Superior temporal gyrus (tissue), 1 donor: Measurements from ENCODE around the gene LSM14A.
"Not testable (repeated sequence)": the region's sequence is repeated elsewhere in the genome, so short reads cannot be mapped to it uniquely, and the experiment has no call there.

ENCODE experiments used
- DNase-seq: peaks from one replicate; pipeline ENCODE4 v3.0.0-alpha.2; 2016; ENCODE audit errors: extremely low spot score

LSM14A gene

GRCh38 chr19:34189917-34190425 is 17.7 kb downstream of the LSM14A start:
- DNase-seq, result no peak

GRCh38 chr19:34191355-34191962 is 19.2 kb downstream of the LSM14A start:
- no peak for DNase-seq

- DNase-seq, result no peak
Observed at GRCh38 chr19:34193439-34193838, 21.1 kb downstream of the LSM14A start.

GRCh38 chr19:34193876-34194275 is 21.6 kb downstream of the LSM14A start:
- DNase-seq, result no peak

- no peak for DNase-seq
Observed at GRCh38 chr19:34201133-34201532, 28.8 kb downstream of the LSM14A start.

GRCh38 chr19:34205324-34205723 is 33.0 kb downstream of the LSM14A start:
- DNase-seq, result not testable (repeated sequence)

- no peak for DNase-seq
Observed at GRCh38 chr19:34208291-34208884, 36.1 kb downstream of the LSM14A start.

GRCh38 chr19:34209726-34210125 is 37.4 kb downstream of the LSM14A start:
- no peak for DNase-seq

- DNase-seq, result no peak
Observed at GRCh38 chr19:34213283-34213682, 41.0 kb downstream of the LSM14A start.

- DNase-seq, result no peak
Observed at GRCh38 chr19:34214040-34214439, 41.7 kb downstream of the LSM14A start.

GRCh38 chr19:34215006-34215665 is 42.8 kb downstream of the LSM14A start:
- no peak for DNase-seq

GRCh38 chr19:34215666-34216038 is 43.3 kb downstream of the LSM14A start:
- no peak for DNase-seq

GRCh38 chr19:34216745-34217219 is 44.5 kb downstream of the LSM14A start:
- not testable (repeated sequence) for DNase-seq

GRCh38 chr19:34217952-34218817 is 45.9 kb downstream of the LSM14A start:
- peak; percentile 51 for DNase-seq

- no peak for DNase-seq
Observed at GRCh38 chr19:34218818-34219164, 46.5 kb downstream of the LSM14A start.

- peak; percentile 86 for DNase-seq
Observed at GRCh38 chr19:34220472-34221063, 48.3 kb downstream of the LSM14A start.

GRCh38 chr19:34222386-34222785 is 50.1 kb downstream of the LSM14A start:
- no peak for DNase-seq

GRCh38 chr19:34224996-34225658 is 52.8 kb downstream of the LSM14A start:
- no peak for DNase-seq

GRCh38 chr19:34225659-34226015 is 53.3 kb downstream of the LSM14A start:
- DNase-seq, result no peak

- DNase-seq, result no peak
Observed at GRCh38 chr19:34226036-34226435, 53.7 kb downstream of the LSM14A start.

GRCh38 chr19:34228347-34228746 is 56.0 kb downstream of the LSM14A start:
- DNase-seq, result no peak
